HepG2 (cell line): ENCODE measurements around the gene C17orf58. TPM values are rescaled to one million over a fixed set of nuclear protein-coding genes. Genes with fewer than 3 reads are reported as not detected.

ENCODE experiments used
- ARID2 ChIP-seq: sonication (generic); formaldehyde crosslinking; IDR thresholded peaks from 2 replicates; pipeline ENCODE4 v1.8.1; 2022; ENCODE audit warnings: mild to moderate bottlenecking, missing genetic modification reagents, borderline replicate concordance
- GMEB2 ChIP-seq: IDR thresholded peaks from 2 replicates; pipeline ENCODE4 v1.6.1; 2016; ENCODE audit warnings: missing biosample characterization, missing genetic modification reagents, low read depth
- HIVEP1 ChIP-seq: sonication (generic); formaldehyde crosslinking; IDR thresholded peaks from 2 replicates; pipeline ENCODE4 v1.4.0; 2020; ENCODE audit warnings: mild to moderate bottlenecking, missing genetic modification reagents
- NFKBIZ ChIP-seq: IDR thresholded peaks from 2 replicates; pipeline ENCODE4 v1.6.1; 2018; ENCODE audit warnings: missing genetic modification reagents, missing compliant biosample characterization
- RORA ChIP-seq: sonication (generic); formaldehyde crosslinking; IDR thresholded peaks from 2 replicates; pipeline ENCODE4 v1.5.0; 2020; ENCODE audit warnings: mild to moderate bottlenecking, missing genetic modification reagents, moderate library complexity
- TBX2 ChIP-seq: sonication (generic); formaldehyde crosslinking; IDR thresholded peaks from 2 replicates; pipeline ENCODE4 v1.5.0; 2020; ENCODE audit warnings: missing genetic modification reagents, mild to moderate bottlenecking, borderline replicate concordance
- TCF12 ChIP-seq, 2 experiments: fragments of 450-650 bp in 1 of 2; sonication (generic) in 1 of 2; formaldehyde crosslinking in 1 of 2; IDR thresholded peaks; 2 replicates each; pipeline versions ENCODE4 v1.6.1 to v1.8.0; 2017 to 2022; ENCODE audit warnings: antibody characterized with exemption in 1 of 2, mild to moderate bottlenecking in 1 of 2, missing genetic modification reagents in 1 of 2, moderate library complexity in 1 of 2
- TGIF2 ChIP-seq: IDR thresholded peaks from 2 replicates; pipeline ENCODE4 v1.6.1; 2016; ENCODE audit warnings: control low read depth, missing compliant biosample characterization
- YY1 ChIP-seq: IDR thresholded peaks from 2 replicates; pipeline ENCODE4 v1.6.1; 2011; ENCODE audit warnings: low read length, low read depth, moderate library complexity, mild to moderate bottlenecking; ENCODE audit not compliant: insufficient read depth, insufficient replicate concordance
- ZBTB3 ChIP-seq: sonication (generic); formaldehyde crosslinking; IDR thresholded peaks from 2 replicates; pipeline ENCODE4 v1.4.0; 2020; ENCODE audit warnings: low read depth, mild to moderate bottlenecking, moderate library complexity, missing genetic modification reagents, borderline replicate concordance
- ZBTB4 ChIP-seq: sonication (generic); formaldehyde crosslinking; IDR thresholded peaks from 2 replicates; pipeline ENCODE4 v1.4.0; 2020; ENCODE audit warnings: missing genetic modification reagents, mild to moderate bottlenecking, borderline replicate concordance
- ZFP36 ChIP-seq: fragments of 150-350 bp; IDR thresholded peaks from 2 replicates; pipeline ENCODE4 v1.6.1; 2018; ENCODE audit warnings: borderline replicate concordance, low read length, low read depth; ENCODE audit not compliant: partially characterized antibody
- ZNF205 ChIP-seq: IDR thresholded peaks from 2 replicates; pipeline ENCODE4 v1.6.1; 2018; ENCODE audit warnings: missing biosample characterization, missing genetic modification reagents
- ZNF232 ChIP-seq: sonication (generic); formaldehyde crosslinking; IDR thresholded peaks from 2 replicates; pipeline ENCODE4 v1.4.0; 2020; ENCODE audit warnings: missing genetic modification reagents, borderline replicate concordance
- ZNF251 ChIP-seq: sonication (generic); formaldehyde crosslinking; IDR thresholded peaks from 2 replicates; pipeline ENCODE4 v1.9.0; 2021; ENCODE audit warnings: mild to moderate bottlenecking, missing genetic modification reagents
- ZNF33A ChIP-seq: sonication (generic); formaldehyde crosslinking; IDR thresholded peaks from 2 replicates; pipeline ENCODE4 v1.5.1; 2020; ENCODE audit warnings: missing genetic modification reagents, mild to moderate bottlenecking, moderate library complexity, borderline replicate concordance
- ZNF382 ChIP-seq: sonication (generic); formaldehyde crosslinking; IDR thresholded peaks from 2 replicates; pipeline ENCODE4 v1.5.0; 2020; ENCODE audit warnings: missing genetic modification reagents, mild to moderate bottlenecking, borderline replicate concordance
- ZNF432 ChIP-seq: sonication (generic); formaldehyde crosslinking; IDR thresholded peaks from 2 replicates; pipeline ENCODE4 v1.5.0; 2020; ENCODE audit warnings: missing genetic modification reagents, mild to moderate bottlenecking, borderline replicate concordance
- ZNF570 ChIP-seq: sonication (generic); formaldehyde crosslinking; IDR thresholded peaks from 2 replicates; pipeline ENCODE4 v1.4.0; 2020; ENCODE audit warnings: mild to moderate bottlenecking, missing genetic modification reagents, borderline replicate concordance
- ZNF878 ChIP-seq: sonication (generic); formaldehyde crosslinking; IDR thresholded peaks from 2 replicates; pipeline ENCODE4 v1.8.1; 2023; ENCODE audit warnings: mild to moderate bottlenecking, missing genetic modification reagents, moderate library complexity
- ZSCAN29 ChIP-seq: sonication (generic); formaldehyde crosslinking; conservative IDR thresholded peaks from 2 replicates; pipeline ENCODE4 v1.4.0; 2020; ENCODE audit warnings: mild to moderate bottlenecking, missing genetic modification reagents
- polyA plus RNA-seq, 8 experiments: library from polyadenylated mRNA; depleted of rRNA in 3 of 8; stranded (reverse) in 7 of 8; unstranded in 1 of 8; fragments of >200 nt; fragmentation: Illumina TruSeq in 4 of 8; extraction: Trizol in 4 of 8; gene quantifications; 2 replicates each; pipeline versions ENCODE4 v1.2.1 to v1.2.3, GENCODE V29; 2011 to 2016; ENCODE audit warnings: low read depth in 4 of 8, missing spikeins in 1 of 8, mixed read lengths in 1 of 8; ENCODE audit not compliant: insufficient read depth in 1 of 8
- total RNA-seq, 5 experiments: library from RNA; depleted of rRNA; stranded (reverse); fragments of >200 nt; fragmentation: Illumina TruSeq; extraction: Trizol; gene quantifications; 2 replicates each; pipeline ENCODE4 v1.2.3, GENCODE V29; 2016; ENCODE audit warnings: low read depth in 1 of 5
- TF ChIP-seq, protein P1 (sequence below): sonication (generic); formaldehyde crosslinking; IDR thresholded peaks from 2 replicates; pipeline ENCODE4 v1.5.1; 2020; ENCODE audit warnings: missing genetic modification reagents, mild to moderate bottlenecking, borderline replicate concordance

Gene C17orf58
- total and polyA plus RNA-seq, 2 of the 13 experiments (the other 11 are each of a cell fraction or from before 2014, with no cell fraction given) = 15.6 to 15.8 TPM

DNA sequence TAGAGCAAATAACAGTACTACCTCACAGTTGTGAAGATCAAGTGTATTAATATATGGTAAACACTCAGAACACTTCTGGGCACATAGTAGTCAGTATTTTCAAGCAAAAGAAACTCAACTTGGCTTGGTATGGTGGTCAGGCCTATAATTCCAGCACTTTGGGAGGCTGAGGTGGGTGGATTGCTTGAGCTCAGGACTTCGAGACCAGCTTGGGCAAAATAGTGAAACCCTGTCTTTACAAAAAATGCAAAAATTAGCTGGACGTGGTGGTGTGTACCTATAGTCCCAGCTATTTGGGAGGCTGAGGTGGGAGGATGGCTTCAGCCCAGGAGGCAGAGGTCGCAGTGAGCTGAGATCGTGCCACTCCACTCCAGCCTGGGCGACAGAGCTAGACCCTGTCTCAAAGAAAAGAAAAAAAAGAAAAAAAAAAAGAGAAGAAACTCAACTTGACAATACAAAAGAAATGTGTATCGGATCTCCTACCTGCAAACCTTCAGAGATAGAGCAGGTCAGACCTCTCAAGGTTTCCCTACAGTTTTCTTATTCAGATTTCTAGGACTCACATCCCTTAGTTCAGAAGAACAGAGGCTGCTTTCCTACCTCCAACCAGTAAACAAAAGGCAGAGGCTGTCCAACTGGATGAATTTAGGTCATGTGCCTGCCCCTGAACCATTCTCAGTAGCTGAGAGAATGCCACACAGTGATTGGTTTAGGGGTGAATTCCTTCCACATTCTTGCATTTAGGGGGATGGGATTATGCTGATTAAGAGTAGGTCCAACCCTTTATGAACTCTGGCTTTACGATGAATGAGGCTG lies 37.6 kb upstream of the C17orf58 start (continued):
- TF ChIP-seq ZNF382 (CRISPR knock-in tag) (no peak), ZNF432 (CRISPR knock-in tag) (no peak), ZNF251 (no peak), ZNF232 (CRISPR knock-in tag) (no peak), ZNF33A (CRISPR knock-in tag) (no peak), ZBTB3 (no peak), YY1 (no peak), GMEB2 (no peak), ZNF878 (CRISPR knock-in tag) (no peak), ZSCAN29 (no peak), ZNF205 (CRISPR knock-in tag) (no peak), ZBTB4 (CRISPR knock-in tag) (no peak), ZFP36 (no peak), ARID2 (CRISPR knock-in tag) (no peak), HIVEP1 (no peak), ZNF570 (CRISPR knock-in tag) (no peak), TGIF2 (CRISPR knock-in tag) (no peak), RORA (CRISPR knock-in tag) (no peak), NFKBIZ (no peak), TCF12 (IDR thresholded peaks at IDR 0.05) (no peak), TCF12 (CRISPR knock-in tag; IDR thresholded peaks at IDR 0.05) (no peak), TBX2 (CRISPR knock-in tag) (peak; percentile 29; the same call in 1 of the 2 replicates)
- TF ChIP-seq, protein P1, sequence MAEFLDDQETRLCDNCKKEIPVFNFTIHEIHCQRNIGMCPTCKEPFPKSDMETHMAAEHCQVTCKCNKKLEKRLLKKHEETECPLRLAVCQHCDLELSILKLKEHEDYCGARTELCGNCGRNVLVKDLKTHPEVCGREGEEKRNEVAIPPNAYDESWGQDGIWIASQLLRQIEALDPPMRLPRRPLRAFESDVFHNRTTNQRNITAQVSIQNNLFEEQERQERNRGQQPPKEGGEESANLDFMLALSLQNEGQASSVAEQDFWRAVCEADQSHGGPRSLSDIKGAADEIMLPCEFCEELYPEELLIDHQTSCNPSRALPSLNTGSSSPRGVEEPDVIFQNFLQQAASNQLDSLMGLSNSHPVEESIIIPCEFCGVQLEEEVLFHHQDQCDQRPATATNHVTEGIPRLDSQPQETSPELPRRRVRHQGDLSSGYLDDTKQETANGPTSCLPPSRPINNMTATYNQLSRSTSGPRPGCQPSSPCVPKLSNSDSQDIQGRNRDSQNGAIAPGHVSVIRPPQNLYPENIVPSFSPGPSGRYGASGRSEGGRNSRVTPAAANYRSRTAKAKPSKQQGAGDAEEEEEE (CRISPR knock-in tag) = no peak
